OCI-LY7 (cell line): Measurements from ENCODE around the gene NHLRC1. TPM values are rescaled to one million over a fixed set of nuclear protein-coding genes. Genes with fewer than 3 reads are reported as not detected.

Experiments
- BruUV-seq: library from RNA; stranded (reverse); fragments of 400-500 nt; replicated peaks from 2 replicates; lab custom pipeline; 2021; lab: Mats Ljungman, UMichigan
- CTCF ChIA-PET: fragments of 300-600 bp; sonication (Branson Sonifier 250); formaldehyde crosslinking; loops from one replicate; lab custom pipeline; 2022; ENCODE audit warnings: antibody characterized with exemption; ENCODE audit not compliant: unreplicated experiment; lab: Charles Lee
- POLR2A ChIA-PET: fragments of 300-600 bp; sonication (Branson Sonifier 250); formaldehyde crosslinking; loops from one replicate; lab custom pipeline; 2022; ENCODE audit warnings: antibody characterized with exemption; lab: Charles Lee
- DNase-seq: peaks from one replicate; pipeline ENCODE4 v3.0.0-alpha.2; 2015; ENCODE audit warnings: low spot score
- H2AFZ ChIP-seq: fragments of 200-600 bp; sonication (generic), shearing (Covaris generic); 2 replicates; pipeline ENCODE4 v1.6.1; 2014; ENCODE audit warnings: mild to moderate bottlenecking, antibody characterized with exemption, low read length, moderate library complexity
- H3K27ac ChIP-seq: fragments of 200-600 bp; sonication (generic); 2 replicates; pipeline ENCODE4 v1.5.1; 2014; ENCODE audit warnings: mixed run types, low read depth, mild to moderate bottlenecking, moderate library complexity, low read length, inconsistent platforms; ENCODE audit not compliant: poor library complexity, severe bottlenecking
- H3K36me3 ChIP-seq: fragments of 200-600 bp; sonication (generic); 2 replicates; pipeline ENCODE4 v1.6.1; 2014; ENCODE audit warnings: mild to moderate bottlenecking, antibody characterized with exemption, low read length, moderate library complexity, mixed read lengths; ENCODE audit not compliant: insufficient read depth
- H3K4me1 ChIP-seq: fragments of 200-600 bp; sonication (generic); 2 replicates; pipeline ENCODE4 v1.5.1; 2014; ENCODE audit warnings: mild to moderate bottlenecking, low read length; ENCODE audit not compliant: insufficient read depth, poor library complexity, severe bottlenecking
- H3K4me2 ChIP-seq: fragments of 200-600 bp; sonication (generic); 2 replicates; pipeline ENCODE4 v1.6.1; 2014; ENCODE audit warnings: mild to moderate bottlenecking, low read length
- H3K4me3 ChIP-seq: fragments of 200-600 bp; sonication (generic); 2 replicates; pipeline ENCODE4 v1.5.1; 2014; ENCODE audit warnings: mild to moderate bottlenecking, low read depth, low read length; ENCODE audit not compliant: poor library complexity, severe bottlenecking
- H3K79me2 ChIP-seq: fragments of 200-600 bp; sonication (generic); 2 replicates; pipeline ENCODE4 v1.6.1; 2016; ENCODE audit warnings: low read depth, mild to moderate bottlenecking, low read length, moderate library complexity, mixed read lengths; ENCODE audit not compliant: insufficient read depth
- H3K9me2 ChIP-seq: fragments of 200-600 bp; sonication (generic); 2 replicates; pipeline ENCODE4 v1.6.1; 2016; ENCODE audit warnings: mild to moderate bottlenecking, low read length, mixed read lengths; ENCODE audit not compliant: insufficient read depth
- H3K9me3 ChIP-seq: fragments of 200-600 bp; sonication (generic); 2 replicates; pipeline ENCODE4 v1.6.1; 2014; ENCODE audit warnings: mild to moderate bottlenecking, mixed run types, low read length, mixed read lengths
- H4K20me1 ChIP-seq: fragments of 200-600 bp; sonication (generic); 2 replicates; pipeline ENCODE4 v1.6.1; 2014; ENCODE audit warnings: mild to moderate bottlenecking, antibody characterized with exemption, low read length, moderate library complexity, mixed read lengths; ENCODE audit not compliant: insufficient read depth
- EZH2phosphoT487 ChIP-seq: fragments of 200-600 bp; sonication (generic); IDR thresholded peaks from 2 replicates; pipeline ENCODE4 v1.6.1; 2018; ENCODE audit warnings: low read depth, borderline replicate concordance, mild to moderate bottlenecking, mixed run types, antibody characterized with exemption, low read length, moderate library complexity, mixed read lengths
- intact Hi-C: fragments of 100-400 bp; cut with micrococcal nuclease; formaldehyde crosslinking; loops from one replicate; pipeline ENCODE4 v1.10.0; 2022; ENCODE audit not compliant: unreplicated experiment
- total RNA-seq, 2 experiments: library from RNA; depleted of rRNA in 1 of 2; stranded (reverse); fragments of >200 nt in 1 of 2; shearing (Covaris generic) in 1 of 2; gene quantifications; 2 replicates each; pipeline ENCODE4 v1.2.3, GENCODE V29; 2014 to 2022
- TF ChIP-seq, protein P1 (sequence below): fragments of 200-600 bp; sonication (generic); conservative IDR thresholded peaks from 2 replicates; pipeline ENCODE4 v1.5.1; 2014; ENCODE audit warnings: mild to moderate bottlenecking, antibody characterized with exemption, low read length, moderate library complexity, mixed read lengths

The NHLRC1 gene
- total RNA-seq, 2 experiments from 2014 or later = not detected

DNA sequence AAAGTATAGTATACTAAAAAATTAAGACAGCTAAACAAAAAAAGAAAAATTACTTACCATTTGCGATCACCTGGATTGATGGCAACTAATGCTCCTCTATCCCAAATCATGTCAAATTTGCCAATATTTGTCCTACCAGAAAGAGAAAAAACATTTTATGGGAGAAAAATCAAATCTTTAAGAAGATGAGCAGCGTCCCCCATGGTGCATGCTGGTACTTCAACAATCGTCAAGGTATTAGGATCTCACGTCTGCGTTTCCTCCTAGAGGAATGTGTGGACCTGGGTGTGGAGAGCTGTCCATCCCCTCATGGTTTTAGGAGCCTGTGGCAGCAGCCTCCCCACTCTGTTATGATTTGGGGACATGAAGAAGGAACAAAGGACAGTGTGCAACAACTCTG, 16.4 kb upstream of the NHLRC1 start:
- peaks cover 42% of the 10 kb centered on the region for H3K36me3 ChIP-seq
- TF ChIP-seq, protein P1, sequence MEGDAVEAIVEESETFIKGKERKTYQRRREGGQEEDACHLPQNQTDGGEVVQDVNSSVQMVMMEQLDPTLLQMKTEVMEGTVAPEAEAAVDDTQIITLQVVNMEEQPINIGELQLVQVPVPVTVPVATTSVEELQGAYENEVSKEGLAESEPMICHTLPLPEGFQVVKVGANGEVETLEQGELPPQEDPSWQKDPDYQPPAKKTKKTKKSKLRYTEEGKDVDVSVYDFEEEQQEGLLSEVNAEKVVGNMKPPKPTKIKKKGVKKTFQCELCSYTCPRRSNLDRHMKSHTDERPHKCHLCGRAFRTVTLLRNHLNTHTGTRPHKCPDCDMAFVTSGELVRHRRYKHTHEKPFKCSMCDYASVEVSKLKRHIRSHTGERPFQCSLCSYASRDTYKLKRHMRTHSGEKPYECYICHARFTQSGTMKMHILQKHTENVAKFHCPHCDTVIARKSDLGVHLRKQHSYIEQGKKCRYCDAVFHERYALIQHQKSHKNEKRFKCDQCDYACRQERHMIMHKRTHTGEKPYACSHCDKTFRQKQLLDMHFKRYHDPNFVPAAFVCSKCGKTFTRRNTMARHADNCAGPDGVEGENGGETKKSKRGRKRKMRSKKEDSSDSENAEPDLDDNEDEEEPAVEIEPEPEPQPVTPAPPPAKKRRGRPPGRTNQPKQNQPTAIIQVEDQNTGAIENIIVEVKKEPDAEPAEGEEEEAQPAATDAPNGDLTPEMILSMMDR = no peak
- TF ChIP-seq EZH2phosphoT487 = no peak

DNA sequence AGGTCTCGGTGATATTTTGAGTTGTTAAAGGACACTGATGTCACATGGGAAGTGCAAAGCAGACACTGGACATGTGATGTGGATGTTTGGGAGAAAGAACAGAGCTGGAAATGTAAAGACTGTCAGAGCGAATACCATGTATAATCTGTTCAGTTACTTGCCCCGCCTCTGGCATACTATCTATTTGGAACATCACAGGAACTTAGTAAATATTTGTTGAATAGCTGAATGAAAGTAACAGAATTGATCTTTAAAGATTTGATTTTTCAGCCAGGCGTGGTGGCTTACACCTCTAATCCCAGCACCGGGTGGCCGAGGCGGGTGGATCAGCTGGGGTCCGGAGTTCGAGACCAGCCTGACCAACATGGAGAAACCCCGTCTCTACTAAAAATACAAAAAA, 13.8 kb upstream of the NHLRC1 start:
- CTCF ChIA-PET = no interaction called here

More for the DNA sequence above, 16.4 kb upstream of the NHLRC1 start:
- no peak for DNase-seq
- Histone ChIP-seq H3K4me2 (no peak overlapping the region), H3K4me3 (no peak overlapping the region), H3K27ac (no peak overlapping the region), H3K9me2 (no peaks in the 10 kb centered on the region), H3K4me1 (no peaks in the 10 kb centered on the region), H3K79me2 (no peaks in the 10 kb centered on the region), H3K9me3 (no peaks in the 10 kb centered on the region), H4K20me1 (no peaks in the 10 kb centered on the region), H2AFZ (no peak overlapping the region)
- no TSS peak for BruUV-seq
- ChIA-PET CTCF (no interaction called here), POLR2A (interaction anchor here (1.0 kb wide), 1 partner anchor 10 kb away, joined by 4 read pairs; no protein-coding TSS in a partner anchor)
- intact Hi-C loops = no loop called here

DNA sequence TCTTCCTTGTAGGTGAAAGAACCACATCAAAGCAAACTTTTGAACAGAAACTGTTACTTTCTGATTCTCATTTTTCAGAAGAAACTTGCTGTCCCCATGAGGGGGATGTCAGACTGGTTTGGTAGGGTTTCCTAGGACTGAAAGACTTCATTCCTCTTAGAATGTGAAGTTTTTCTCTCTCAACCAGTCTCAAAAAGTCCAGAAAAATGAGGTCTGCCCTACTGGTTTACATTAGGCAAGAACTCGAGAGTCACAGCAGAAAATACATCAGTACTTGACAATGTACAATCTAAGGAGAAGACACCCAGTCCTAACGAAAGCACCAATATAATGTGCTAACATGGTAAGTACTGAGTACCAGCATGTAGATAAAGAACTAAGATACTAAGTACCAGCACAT, 12.7 kb upstream of the NHLRC1 start:
- H3K4me3 ChIP-seq = no peak overlapping the region
- TF ChIP-seq, protein P1 = no peak
- TF ChIP-seq EZH2phosphoT487 = no peak
- no peaks in the 10 kb centered on the region for H3K9me3 ChIP-seq
- no peaks in the 10 kb centered on the region for H3K9me2 ChIP-seq
- H3K79me2 ChIP-seq = no peaks in the 10 kb centered on the region
- CTCF ChIA-PET = no interaction called here
- H3K36me3 ChIP-seq = peaks cover 33% of the 10 kb centered on the region
- no TSS peak for BruUV-seq
- no peaks in the 10 kb centered on the region for H3K4me1 ChIP-seq
- no peak overlapping the region for H3K4me2 ChIP-seq
- DNase-seq = no peak
- intact Hi-C loops = no loop called here
- POLR2A ChIA-PET = no interaction called here
- no peak overlapping the region for H2AFZ ChIP-seq
- no peak overlapping the region for H3K27ac ChIP-seq
- H4K20me1 ChIP-seq = no peaks in the 10 kb centered on the region

More for the DNA sequence above, 13.8 kb upstream of the NHLRC1 start:
- Histone ChIP-seq H3K4me2 (no peak overlapping the region), H4K20me1 (no peaks in the 10 kb centered on the region), H3K27ac (no peak overlapping the region), H3K9me3 (no peaks in the 10 kb centered on the region), H3K4me3 (no peak overlapping the region), H3K4me1 (no peaks in the 10 kb centered on the region), H2AFZ (no peak overlapping the region), H3K36me3 (peaks cover 39% of the 10 kb centered on the region), H3K9me2 (no peaks in the 10 kb centered on the region), H3K79me2 (no peaks in the 10 kb centered on the region)
- TF ChIP-seq EZH2phosphoT487 = no peak
- TF ChIP-seq, protein P1 = no peak
- BruUV-seq = no TSS peak
- intact Hi-C loops = no loop called here
- DNase-seq = no peak
- POLR2A ChIA-PET = interaction anchor here (0.6 kb wide), 2 partner anchors 17 to 50 kb away, joined by 3 to 4 read pairs; no protein-coding TSS in a partner anchor
